Thyroid gland (tissue), 4 donors: ENCODE data around the gene CCDC61. TPM values are rescaled to one million over a fixed set of nuclear protein-coding genes. Genes with fewer than 3 reads are reported as not detected.

Source experiments
- DNase-seq, 2 donors: peaks; one replicate each; pipeline ENCODE4 v3.0.0-alpha.2; 2019
- H3K27ac ChIP-seq, 3 donors: fragments of 200-600 bp; sonication (generic); 1 replicate in 2 of 3; 2 replicates in 1 of 3; pipeline ENCODE4 v1.5.1; 2016 to 2019; ENCODE audit warnings: mild to moderate bottlenecking in 1 of 3, moderate library complexity in 1 of 3
- H3K27me3 ChIP-seq: fragments of 200-600 bp; sonication (generic); one replicate; pipeline ENCODE4 v1.5.1; 2019
- H3K36me3 ChIP-seq, 2 donors: fragments of 200-600 bp; sonication (generic); one replicate each; pipeline ENCODE4 v1.5.1; 2016 to 2019
- H3K4me1 ChIP-seq, 2 donors: fragments of 200-600 bp; sonication (generic); one replicate each; pipeline ENCODE4 v1.5.1; 2017 to 2019
- H3K4me3 ChIP-seq, 3 donors: fragments of 200-600 bp; sonication (generic); replicated peaks in 1 of 3; 1 replicate in 2 of 3; 2 replicates in 1 of 3; pipeline ENCODE4 v1.5.1; 2016; ENCODE audit warnings: mild to moderate bottlenecking in 1 of 3
- H3K9me3 ChIP-seq: fragments of 200-600 bp; sonication (generic); one replicate; pipeline ENCODE4 v1.5.1; 2017
- POLR2A ChIP-seq, 2 donors: fragments of 450-650 bp; IDR thresholded peaks; one replicate each; pipeline ENCODE4 v1.6.1; 2017; ENCODE audit warnings: antibody characterized with exemption in 2 of 2, mild to moderate bottlenecking in 2 of 2, moderate library complexity in 1 of 2
- WGBS, 2 donors: methylation state at CpG; one replicate each; pipeline ENCODE4 v1.1.5; 2017; 5-methylcytosine and 5-hydroxymethylcytosine counted together
- intact Hi-C: fragments of 100-400 bp; cut with DNase I; formaldehyde crosslinking; loops from one replicate; pipeline ENCODE4 v1.15.1; 2023
- total RNA-seq, 4 donors: library from RNA; depleted of rRNA; stranded (reverse); fragments of >200 nt; gene quantifications; one replicate each; pipeline ENCODE4 v1.2.3, GENCODE V29; 2016
- TF ChIP-seq, protein P1 (sequence below), 6 experiments: fragments of 200-600 bp in 3 of 6; fragments of 450-650 bp in 3 of 6; sonication (generic) in 3 of 6; IDR thresholded peaks; one replicate each; pipeline ENCODE4 v1.5.1; 2016 to 2019; ENCODE audit warnings: antibody characterized with exemption in 6 of 6, mild to moderate bottlenecking in 2 of 6, inconsistent platforms in 1 of 6, moderate library complexity in 1 of 6

The CCDC61 gene
- total RNA-seq, 4 donors from 2014 or later = 8.5 to 12.4 (median 9.8) TPM

DNA sequence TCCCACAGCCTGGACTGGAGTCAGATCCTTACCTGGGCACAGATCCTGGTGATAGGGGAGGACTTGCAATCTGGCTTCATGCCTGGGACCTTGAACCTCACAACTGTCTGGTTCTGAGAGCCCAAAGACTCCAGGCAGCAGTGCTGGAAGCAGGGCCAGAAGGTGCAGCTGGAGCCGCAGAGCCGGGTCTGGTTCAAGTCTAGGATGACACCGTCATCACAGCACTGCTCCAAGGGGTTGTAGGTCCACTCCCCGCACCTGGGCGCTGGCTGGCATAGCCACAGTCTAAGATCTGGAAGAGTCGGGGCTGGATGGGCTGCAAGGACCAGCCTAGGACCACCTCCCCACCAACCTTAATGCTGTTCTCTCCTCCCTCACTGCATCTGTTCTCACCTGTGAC, 44.9 kb downstream of the CCDC61 start:
- H3K27me3 ChIP-seq = no peaks in the 10 kb centered on the region
- H3K36me3 ChIP-seq = no peaks in the 10 kb centered on the region
- H3K27ac ChIP-seq = no peak overlapping the region
- no peaks in the 10 kb centered on the region for H3K9me3 ChIP-seq
- 90 to 100% methylated on average over 2 to 4 of the region's 6 CpGs for WGBS, 2 donors
- intact Hi-C loops = no loop called here
- no peaks in the 10 kb centered on the region for H3K4me1 ChIP-seq
- H3K4me3 ChIP-seq = no peak overlapping the region
- no peak for TF ChIP-seq POLR2A (IDR thresholded peaks at IDR 0.05)
- TF ChIP-seq, protein P1, sequence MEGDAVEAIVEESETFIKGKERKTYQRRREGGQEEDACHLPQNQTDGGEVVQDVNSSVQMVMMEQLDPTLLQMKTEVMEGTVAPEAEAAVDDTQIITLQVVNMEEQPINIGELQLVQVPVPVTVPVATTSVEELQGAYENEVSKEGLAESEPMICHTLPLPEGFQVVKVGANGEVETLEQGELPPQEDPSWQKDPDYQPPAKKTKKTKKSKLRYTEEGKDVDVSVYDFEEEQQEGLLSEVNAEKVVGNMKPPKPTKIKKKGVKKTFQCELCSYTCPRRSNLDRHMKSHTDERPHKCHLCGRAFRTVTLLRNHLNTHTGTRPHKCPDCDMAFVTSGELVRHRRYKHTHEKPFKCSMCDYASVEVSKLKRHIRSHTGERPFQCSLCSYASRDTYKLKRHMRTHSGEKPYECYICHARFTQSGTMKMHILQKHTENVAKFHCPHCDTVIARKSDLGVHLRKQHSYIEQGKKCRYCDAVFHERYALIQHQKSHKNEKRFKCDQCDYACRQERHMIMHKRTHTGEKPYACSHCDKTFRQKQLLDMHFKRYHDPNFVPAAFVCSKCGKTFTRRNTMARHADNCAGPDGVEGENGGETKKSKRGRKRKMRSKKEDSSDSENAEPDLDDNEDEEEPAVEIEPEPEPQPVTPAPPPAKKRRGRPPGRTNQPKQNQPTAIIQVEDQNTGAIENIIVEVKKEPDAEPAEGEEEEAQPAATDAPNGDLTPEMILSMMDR (IDR thresholded peaks at IDR 0.05) = no peak
- no peak for DNase-seq

DNA sequence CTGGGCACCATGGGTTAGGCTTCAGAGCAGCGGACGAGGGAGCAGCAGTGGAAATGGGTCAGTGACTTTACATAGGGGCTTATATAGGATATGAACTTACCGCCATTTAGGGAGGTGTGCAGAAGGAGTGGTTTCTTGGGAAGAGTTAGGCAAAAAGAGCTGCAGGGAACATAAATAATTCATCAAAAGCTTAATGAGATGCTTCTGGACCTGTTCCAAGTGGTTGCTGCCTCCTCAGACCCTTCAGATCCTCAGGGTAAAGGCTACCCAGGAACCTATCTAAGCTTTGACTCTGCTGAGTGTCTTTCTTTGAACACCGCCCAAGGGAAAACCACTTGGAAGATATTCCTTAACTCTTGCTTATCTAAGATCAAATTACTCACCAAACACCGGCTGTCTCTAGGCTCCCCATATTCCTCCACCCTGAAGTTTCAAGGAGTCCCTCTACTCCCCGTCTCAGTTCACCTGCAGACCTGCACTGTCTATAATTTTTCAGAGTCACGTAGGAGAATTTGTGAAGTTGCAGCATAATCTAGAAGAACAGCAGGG, 45.8 kb downstream of the CCDC61 start, which contains the start of gene IGFL4:
Gene IGFL4 (minus strand): TSS at position 51 of the 549 bp plus-strand sequence. CDS start 40 bp downstream, at position 11.
- Histone ChIP-seq H3K9me3 (no peaks in the 10 kb centered on the region), H3K4me1 (no peaks in the 10 kb centered on the region), H3K27ac (no peak within 1 kb of the TSS), H3K27me3 (no peaks in the 10 kb centered on the region), H3K36me3 (no peaks in the 10 kb centered on the region), H3K4me3 (no peak within 1 kb of the TSS)
- TF ChIP-seq POLR2A (IDR thresholded peaks at IDR 0.05) = no peak
- TF ChIP-seq, protein P1 (IDR thresholded peaks at IDR 0.05) = no peak
- intact Hi-C loops = no loop called here
- WGBS, 2 donors = 29 to 38% methylated on average over 7 of the region's 7 CpGs
- DNase-seq = no peak

DNA sequence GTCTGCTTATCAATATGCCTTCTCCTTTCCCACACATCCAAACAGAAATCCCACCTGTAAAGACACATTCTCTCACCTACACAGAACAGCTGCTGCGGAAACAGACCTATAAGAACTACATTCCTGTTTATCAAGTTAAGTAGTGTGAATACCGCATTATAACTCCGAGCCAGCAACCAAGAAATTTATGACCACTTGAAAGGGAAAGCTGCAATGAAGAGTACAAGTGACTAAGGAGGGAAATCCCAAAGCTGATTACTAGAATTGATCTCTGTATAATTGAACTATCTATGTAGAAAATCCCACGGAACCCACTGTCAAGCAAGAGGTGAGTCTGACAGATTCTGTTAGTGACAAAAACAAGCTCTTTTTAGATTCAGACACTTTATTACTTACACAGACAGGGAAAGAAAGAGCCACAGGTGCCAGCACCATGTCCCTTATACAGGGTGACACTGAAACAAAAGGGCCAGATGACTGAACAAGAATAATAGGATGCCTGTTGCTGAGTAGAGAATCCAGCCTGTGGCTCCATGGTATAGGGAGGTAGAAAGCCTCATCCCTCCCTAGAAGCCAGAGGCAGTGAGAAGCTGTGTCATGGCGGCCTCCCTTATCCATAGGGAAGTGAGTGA, 47.1 kb downstream of the CCDC61 start:
- intact Hi-C loops = no loop called here
- WGBS, 2 donors = 73 to 85% methylated on average over 4 to 5 of the region's 5 CpGs
- H3K36me3 ChIP-seq = no peaks in the 10 kb centered on the region
- H3K4me1 ChIP-seq = no peaks in the 10 kb centered on the region
- H3K4me3 ChIP-seq = no peak overlapping the region
- no peak for TF ChIP-seq POLR2A (IDR thresholded peaks at IDR 0.05)
- TF ChIP-seq, protein P1 (IDR thresholded peaks at IDR 0.05) = no peak
- no peak for DNase-seq
- H3K9me3 ChIP-seq = no peaks in the 10 kb centered on the region
- no peaks in the 10 kb centered on the region for H3K27me3 ChIP-seq
- H3K27ac ChIP-seq = no peak overlapping the region

DNA sequence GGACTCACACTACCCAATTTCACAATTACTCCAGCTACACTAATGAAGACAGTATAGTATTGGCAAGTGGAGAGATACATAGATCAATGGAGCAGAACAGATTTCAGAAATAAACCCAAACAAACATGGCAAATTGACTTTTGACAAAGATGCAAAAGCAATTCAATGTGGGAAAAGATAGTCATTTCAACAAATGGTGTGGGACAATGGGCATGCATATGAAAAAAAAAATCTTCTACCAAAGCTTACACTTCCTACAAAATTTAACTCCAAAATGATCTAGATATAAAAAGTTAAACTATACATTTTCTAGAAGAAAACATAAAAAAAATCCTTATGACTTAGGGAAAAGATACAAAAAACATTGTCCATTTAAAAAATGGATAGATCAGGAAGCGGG, 48.3 kb downstream of the CCDC61 start:
- no peak for DNase-seq
- H3K36me3 ChIP-seq = no peaks in the 10 kb centered on the region
- no peak overlapping the region for H3K4me3 ChIP-seq
- TF ChIP-seq, protein P1 (IDR thresholded peaks at IDR 0.05) = no peak
- no peak for TF ChIP-seq POLR2A (IDR thresholded peaks at IDR 0.05)
- no peak overlapping the region for H3K27ac ChIP-seq
- intact Hi-C loops = no loop called here
- WGBS, 2 donors = 97 to 98% methylated on average over 1 of the region's 1 CpG
- no peaks in the 10 kb centered on the region for H3K27me3 ChIP-seq
- no peaks in the 10 kb centered on the region for H3K9me3 ChIP-seq
- no peaks in the 10 kb centered on the region for H3K4me1 ChIP-seq

DNA sequence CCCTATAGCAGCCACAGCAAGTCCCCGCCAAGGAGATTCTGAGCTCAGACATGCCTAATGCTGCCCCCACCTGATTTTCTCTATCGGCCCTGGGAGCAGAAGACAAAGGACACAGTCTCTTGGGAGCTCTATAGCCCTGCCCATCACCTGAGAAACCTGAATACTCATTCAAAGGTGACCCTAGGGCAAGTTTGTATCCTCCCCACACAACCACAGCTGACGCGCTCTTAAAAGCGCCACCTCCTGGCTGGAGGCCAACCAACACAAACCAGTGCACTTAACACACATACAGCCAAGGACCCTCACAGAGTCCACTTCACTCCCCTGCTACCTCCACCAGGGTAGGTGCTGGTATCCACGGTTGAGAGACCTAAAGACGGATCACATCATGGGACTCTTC, 54.3 kb downstream of the CCDC61 start:
- Histone ChIP-seq H3K4me1 (no peaks in the 10 kb centered on the region), H3K36me3 (no peaks in the 10 kb centered on the region), H3K9me3 (no peaks in the 10 kb centered on the region), H3K27me3 (no peaks in the 10 kb centered on the region), H3K4me3 (no peak overlapping the region), H3K27ac (no peak overlapping the region)
- no peak for TF ChIP-seq POLR2A (IDR thresholded peaks at IDR 0.05)
- TF ChIP-seq, protein P1 (IDR thresholded peaks at IDR 0.05) = no peak
- peak in 1 of 2 donors; percentile 31 for DNase-seq
- intact Hi-C loops = no loop called here
- WGBS, 2 donors = 20 to 24% methylated on average over 5 to 7 of the region's 7 CpGs
